Choroid plexus epithelial cell (primary cell): Measurements from ENCODE around the gene FRMD6.

Source experiments
- DNase-seq: peaks from one replicate; pipeline ENCODE4 v3.0.0-alpha.2; 2010; ENCODE audit warnings: low read depth
- H3K4me3 ChIP-seq: 2 replicates; pipeline ENCODE4 v1.5.1; 2011; ENCODE audit warnings: low read depth, mild to moderate bottlenecking, control low read depth, low read length, moderate library complexity
- TF ChIP-seq, protein P1 (sequence below): conservative IDR thresholded peaks from 2 replicates; pipeline ENCODE4 v1.5.1; 2011; ENCODE audit warnings: low read depth, mild to moderate bottlenecking, control low read depth, inconsistent platforms, low read length, moderate library complexity

The FRMD6 gene

DNA sequence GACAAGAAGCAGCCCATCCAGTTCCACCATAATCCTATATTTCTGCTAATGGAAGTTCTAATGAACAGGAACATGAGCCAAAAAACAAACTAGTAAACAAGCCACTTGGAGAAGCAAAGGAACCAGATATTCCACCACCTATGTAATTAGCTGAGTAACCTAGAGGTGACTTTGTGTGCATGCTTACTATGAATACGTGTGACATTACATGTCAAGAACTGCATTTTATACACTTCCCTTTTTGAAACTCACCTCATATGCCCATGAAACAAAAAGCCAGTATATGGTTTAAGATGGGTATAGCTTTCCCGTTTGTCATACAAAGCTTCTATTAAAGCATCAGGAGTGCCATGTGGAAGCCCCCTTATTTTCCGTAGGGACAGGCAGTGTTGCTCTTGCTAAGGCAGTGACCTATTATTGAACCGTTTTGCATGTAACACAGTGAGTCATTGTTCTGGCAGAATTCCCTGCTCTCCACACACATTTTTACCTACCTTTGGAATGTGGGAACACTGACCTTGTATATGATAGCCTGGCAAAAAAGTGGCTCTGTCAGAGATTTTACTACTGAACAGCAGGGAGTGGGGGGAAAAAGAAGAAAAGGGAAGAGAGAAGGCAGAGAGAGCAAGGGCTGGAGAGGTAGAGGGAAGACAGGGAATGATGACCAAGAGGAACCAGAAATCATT, 34.8 kb upstream of the FRMD6 start:
- no peak overlapping the region for H3K4me3 ChIP-seq
- peak; percentile 87 for DNase-seq
- TF ChIP-seq, protein P1, sequence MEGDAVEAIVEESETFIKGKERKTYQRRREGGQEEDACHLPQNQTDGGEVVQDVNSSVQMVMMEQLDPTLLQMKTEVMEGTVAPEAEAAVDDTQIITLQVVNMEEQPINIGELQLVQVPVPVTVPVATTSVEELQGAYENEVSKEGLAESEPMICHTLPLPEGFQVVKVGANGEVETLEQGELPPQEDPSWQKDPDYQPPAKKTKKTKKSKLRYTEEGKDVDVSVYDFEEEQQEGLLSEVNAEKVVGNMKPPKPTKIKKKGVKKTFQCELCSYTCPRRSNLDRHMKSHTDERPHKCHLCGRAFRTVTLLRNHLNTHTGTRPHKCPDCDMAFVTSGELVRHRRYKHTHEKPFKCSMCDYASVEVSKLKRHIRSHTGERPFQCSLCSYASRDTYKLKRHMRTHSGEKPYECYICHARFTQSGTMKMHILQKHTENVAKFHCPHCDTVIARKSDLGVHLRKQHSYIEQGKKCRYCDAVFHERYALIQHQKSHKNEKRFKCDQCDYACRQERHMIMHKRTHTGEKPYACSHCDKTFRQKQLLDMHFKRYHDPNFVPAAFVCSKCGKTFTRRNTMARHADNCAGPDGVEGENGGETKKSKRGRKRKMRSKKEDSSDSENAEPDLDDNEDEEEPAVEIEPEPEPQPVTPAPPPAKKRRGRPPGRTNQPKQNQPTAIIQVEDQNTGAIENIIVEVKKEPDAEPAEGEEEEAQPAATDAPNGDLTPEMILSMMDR, result no peak

DNA sequence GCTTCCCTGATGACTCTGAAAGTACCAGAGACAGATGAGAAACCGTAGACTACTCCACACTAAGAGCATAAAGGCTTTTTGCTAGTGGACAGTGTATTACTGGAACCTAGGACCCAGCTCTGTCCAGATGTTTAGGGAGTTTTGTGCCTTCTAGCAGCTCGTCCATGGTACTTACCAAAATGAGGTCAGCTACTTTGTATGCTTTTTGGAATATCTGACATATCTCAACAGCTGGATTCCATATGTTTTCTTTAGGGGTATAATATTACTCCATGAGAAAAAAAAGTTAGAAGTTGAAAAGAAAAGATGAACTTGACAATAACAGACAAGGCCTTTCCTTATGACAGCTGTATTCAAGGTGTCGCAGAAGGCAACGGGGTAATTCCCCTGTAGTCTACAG, 32.1 kb upstream of the FRMD6 start:
- no peak overlapping the region for H3K4me3 ChIP-seq
- TF ChIP-seq, protein P1, result no peak
- DNase-seq, result peak; percentile 37

DNA sequence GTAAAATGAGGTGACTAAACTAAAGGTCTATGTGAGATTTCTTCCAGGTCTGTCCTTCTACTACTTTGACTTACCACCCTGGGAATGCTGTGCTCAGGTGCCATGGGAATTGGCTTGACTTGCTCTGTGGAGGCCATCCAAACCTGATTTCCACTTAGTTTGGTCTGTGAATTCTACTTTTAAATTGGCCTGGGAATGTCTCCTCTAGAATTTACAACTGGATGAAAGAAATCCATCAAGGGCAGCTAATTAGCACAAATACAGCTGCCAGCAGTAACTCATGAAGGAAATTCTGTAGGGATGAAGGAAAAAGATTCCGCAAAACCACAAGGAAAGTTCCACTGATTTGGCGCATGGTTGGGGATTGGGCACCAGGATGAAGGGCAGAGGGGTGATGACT, 31.7 kb upstream of the FRMD6 start:
- H3K4me3 ChIP-seq, result no peak overlapping the region
- TF ChIP-seq, protein P1, result no peak
- DNase-seq, result no peak

DNA sequence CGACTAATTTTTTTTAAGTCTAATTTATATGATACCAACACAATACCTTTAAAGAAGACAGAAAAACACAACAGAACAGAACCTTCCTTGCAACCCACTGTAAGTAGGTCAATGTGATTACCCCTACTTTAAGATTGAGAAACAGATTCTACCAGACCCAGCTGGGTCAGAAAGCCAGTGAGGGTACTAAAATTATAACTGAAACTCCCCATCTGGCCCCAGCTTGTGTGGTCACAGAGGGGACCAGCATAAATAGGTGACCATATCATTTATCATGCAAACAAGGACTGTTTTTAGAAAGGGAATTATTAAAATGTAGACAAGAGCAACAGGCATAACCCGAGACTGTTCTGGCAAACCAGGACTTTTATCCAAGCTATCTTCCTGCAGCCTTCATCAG, 30.1 kb upstream of the FRMD6 start:
- no peak overlapping the region for H3K4me3 ChIP-seq
- TF ChIP-seq, protein P1, result no peak
- no peak for DNase-seq

DNA sequence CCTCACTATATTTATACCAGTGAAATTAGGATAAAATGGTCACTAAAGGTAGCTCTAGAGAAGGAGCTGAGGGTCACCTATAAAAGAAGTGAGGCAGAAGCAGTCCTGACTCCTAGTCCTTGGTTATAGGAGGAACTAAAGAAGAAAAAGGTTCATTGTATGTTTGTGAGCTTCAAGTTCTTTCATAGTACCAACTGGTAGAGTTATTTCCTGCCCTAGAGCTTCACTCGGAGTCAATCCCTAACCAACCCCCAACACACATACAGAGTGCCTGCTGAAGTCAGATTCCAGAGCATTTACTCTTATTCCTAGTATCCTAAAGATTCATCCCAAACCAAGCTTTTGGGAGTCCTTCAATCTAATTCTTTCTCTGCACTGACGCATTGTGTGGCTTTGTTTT, 29.3 kb upstream of the FRMD6 start:
- TF ChIP-seq, protein P1, result no peak
- DNase-seq, result no peak
- no peak overlapping the region for H3K4me3 ChIP-seq

DNA sequence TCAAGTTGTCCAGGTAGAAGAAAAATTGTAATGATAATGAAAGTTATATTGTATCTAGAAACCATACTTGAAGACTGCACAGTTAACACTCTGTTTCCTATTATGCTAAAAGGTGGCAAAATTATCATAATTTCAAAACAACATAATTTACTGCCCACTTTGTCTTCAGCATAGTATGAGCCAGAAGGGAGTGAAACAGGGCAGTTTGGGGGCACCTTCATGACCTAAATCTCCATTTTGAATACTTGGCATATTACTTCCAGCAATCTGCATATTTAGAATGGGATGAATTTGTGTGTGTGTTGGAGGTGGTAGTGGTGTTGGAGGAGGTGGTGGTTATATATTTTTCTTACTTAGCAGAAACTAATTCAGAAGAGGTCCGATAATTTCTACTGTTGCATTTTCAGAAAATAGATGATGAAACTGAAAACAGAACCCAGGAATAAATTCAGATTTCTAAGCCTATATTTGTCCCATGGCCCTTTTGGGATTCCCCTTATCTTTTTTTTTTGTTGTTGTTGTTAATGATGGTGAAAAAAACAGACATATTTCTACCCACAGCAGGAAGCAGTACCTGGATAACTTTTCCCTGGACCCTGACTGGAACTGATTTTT, 26.6 kb upstream of the FRMD6 start:
- H3K4me3 ChIP-seq, result no peak overlapping the region
- TF ChIP-seq, protein P1, result no peak
- no peak for DNase-seq

DNA sequence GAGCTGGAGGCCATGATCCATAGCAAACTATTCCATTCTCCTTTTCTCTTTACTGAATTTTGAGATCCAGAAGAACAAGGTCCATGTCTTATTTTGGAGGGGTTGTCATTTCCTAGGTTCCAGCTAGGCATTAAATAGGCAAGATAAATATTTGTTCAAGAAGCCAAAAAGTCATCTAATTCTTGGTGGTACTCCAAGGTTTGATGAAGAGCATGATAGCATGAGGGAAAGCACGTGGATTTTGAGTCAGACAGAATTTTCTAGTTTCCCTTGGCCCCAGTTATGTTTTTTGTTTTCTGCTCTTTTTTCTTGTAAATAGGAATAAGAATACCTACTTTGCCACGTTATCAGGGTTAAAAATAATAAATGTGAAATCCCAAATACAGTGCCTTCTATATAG, 25.5 kb upstream of the FRMD6 start:
- H3K4me3 ChIP-seq, result no peak overlapping the region
- DNase-seq, result no peak
- TF ChIP-seq, protein P1, result no peak
